ENCODE measurements around the gene MTMR4. TPM values are rescaled to one million over a fixed set of nuclear protein-coding genes. Genes with fewer than 3 reads are reported as not detected.
A peak's percentile ranks its signal among the peaks of the same experiment; 100 is the strongest.

The MTMR4 gene
- total and polyA plus RNA-seq, 2 experiments from 2014 or later: 11.1 to 42.2 TPM

DNA sequence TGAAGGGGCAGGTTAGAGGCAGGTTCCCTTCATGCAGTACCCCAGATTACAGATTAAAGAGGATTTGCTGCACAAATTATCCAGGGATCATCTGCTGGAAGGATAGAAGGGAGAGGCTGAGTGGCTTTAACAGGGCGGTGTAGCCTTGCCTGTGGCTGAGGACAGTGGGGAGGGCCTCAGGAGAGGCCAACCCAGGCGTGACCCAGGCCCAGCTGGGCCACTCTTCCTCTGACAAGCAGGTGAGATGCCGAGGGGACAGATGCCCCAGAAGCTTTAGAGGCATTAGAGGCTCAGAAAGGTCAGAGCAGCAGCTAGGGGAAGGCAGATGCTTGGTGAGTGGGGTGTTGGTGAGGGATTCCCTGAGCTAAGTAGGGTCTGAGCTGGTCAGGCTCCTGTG lies 18.1 kb upstream of the MTMR4 start:
- H3K27me3 ChIP-seq (ENCODE audit: insufficient read depth): 0 out of 2 replicates have a peak, but pooled peaks cover 9% of the 10 kb centered on the region
- DNase-seq (ENCODE audit: low spot score): no peak
- H3K4me1 Mint-ChIP-seq: peaks cover 46% of the 10 kb centered on the region
- no peaks in the 10 kb centered on the region for H3K79me2 ChIP-seq (replicated peaks; ENCODE audit: insufficient read depth)
- no peaks in the 10 kb centered on the region for H3K36me3 ChIP-seq (ENCODE audit: insufficient read depth)
- peak overlapping the region; percentile 96 for H2AFZ ChIP-seq
- H3K27ac ChIP-seq (ENCODE audit: low read depth): no peak overlapping the region
- no peaks in the 10 kb centered on the region; the same call in 2 of the 3 replicates for H3K9me3 Mint-ChIP-seq
- no peaks in the 10 kb centered on the region for H4K20me1 ChIP-seq (replicated peaks; ENCODE audit: insufficient read depth)
- no peaks in the 10 kb centered on the region for H3F3A ChIP-seq (replicated peaks; ENCODE audit: low read depth)
- TF ChIP-seq, protein P1, sequence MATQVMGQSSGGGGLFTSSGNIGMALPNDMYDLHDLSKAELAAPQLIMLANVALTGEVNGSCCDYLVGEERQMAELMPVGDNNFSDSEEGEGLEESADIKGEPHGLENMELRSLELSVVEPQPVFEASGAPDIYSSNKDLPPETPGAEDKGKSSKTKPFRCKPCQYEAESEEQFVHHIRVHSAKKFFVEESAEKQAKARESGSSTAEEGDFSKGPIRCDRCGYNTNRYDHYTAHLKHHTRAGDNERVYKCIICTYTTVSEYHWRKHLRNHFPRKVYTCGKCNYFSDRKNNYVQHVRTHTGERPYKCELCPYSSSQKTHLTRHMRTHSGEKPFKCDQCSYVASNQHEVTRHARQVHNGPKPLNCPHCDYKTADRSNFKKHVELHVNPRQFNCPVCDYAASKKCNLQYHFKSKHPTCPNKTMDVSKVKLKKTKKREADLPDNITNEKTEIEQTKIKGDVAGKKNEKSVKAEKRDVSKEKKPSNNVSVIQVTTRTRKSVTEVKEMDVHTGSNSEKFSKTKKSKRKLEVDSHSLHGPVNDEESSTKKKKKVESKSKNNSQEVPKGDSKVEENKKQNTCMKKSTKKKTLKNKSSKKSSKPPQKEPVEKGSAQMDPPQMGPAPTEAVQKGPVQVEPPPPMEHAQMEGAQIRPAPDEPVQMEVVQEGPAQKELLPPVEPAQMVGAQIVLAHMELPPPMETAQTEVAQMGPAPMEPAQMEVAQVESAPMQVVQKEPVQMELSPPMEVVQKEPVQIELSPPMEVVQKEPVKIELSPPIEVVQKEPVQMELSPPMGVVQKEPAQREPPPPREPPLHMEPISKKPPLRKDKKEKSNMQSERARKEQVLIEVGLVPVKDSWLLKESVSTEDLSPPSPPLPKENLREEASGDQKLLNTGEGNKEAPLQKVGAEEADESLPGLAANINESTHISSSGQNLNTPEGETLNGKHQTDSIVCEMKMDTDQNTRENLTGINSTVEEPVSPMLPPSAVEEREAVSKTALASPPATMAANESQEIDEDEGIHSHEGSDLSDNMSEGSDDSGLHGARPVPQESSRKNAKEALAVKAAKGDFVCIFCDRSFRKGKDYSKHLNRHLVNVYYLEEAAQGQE (IDR thresholded peaks at IDR 0.05; ENCODE audit: unreplicated experiment): no peak
- TF ChIP-seq, protein P2, sequence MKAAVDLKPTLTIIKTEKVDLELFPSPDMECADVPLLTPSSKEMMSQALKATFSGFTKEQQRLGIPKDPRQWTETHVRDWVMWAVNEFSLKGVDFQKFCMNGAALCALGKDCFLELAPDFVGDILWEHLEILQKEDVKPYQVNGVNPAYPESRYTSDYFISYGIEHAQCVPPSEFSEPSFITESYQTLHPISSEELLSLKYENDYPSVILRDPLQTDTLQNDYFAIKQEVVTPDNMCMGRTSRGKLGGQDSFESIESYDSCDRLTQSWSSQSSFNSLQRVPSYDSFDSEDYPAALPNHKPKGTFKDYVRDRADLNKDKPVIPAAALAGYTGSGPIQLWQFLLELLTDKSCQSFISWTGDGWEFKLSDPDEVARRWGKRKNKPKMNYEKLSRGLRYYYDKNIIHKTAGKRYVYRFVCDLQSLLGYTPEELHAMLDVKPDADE (IDR thresholded peaks at IDR 0.05): no peak
- TF ChIP-seq, protein P3, sequence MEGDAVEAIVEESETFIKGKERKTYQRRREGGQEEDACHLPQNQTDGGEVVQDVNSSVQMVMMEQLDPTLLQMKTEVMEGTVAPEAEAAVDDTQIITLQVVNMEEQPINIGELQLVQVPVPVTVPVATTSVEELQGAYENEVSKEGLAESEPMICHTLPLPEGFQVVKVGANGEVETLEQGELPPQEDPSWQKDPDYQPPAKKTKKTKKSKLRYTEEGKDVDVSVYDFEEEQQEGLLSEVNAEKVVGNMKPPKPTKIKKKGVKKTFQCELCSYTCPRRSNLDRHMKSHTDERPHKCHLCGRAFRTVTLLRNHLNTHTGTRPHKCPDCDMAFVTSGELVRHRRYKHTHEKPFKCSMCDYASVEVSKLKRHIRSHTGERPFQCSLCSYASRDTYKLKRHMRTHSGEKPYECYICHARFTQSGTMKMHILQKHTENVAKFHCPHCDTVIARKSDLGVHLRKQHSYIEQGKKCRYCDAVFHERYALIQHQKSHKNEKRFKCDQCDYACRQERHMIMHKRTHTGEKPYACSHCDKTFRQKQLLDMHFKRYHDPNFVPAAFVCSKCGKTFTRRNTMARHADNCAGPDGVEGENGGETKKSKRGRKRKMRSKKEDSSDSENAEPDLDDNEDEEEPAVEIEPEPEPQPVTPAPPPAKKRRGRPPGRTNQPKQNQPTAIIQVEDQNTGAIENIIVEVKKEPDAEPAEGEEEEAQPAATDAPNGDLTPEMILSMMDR (conservative IDR thresholded peaks at IDR 0.05; ENCODE audit: low read depth in 2 of 2): no peak
- TF ChIP-seq EZH2 (IDR thresholded peaks at IDR 0.05; ENCODE audit: low read depth, unreplicated experiment) (no peak), JUNB (IDR thresholded peaks at IDR 0.05; ENCODE audit: unreplicated experiment) (no peak), ZNF331 (CRISPR knock-in tag; IDR thresholded peaks at IDR 0.05; ENCODE audit: low read depth) (no peak)
- TF ChIP-seq, protein P4, sequence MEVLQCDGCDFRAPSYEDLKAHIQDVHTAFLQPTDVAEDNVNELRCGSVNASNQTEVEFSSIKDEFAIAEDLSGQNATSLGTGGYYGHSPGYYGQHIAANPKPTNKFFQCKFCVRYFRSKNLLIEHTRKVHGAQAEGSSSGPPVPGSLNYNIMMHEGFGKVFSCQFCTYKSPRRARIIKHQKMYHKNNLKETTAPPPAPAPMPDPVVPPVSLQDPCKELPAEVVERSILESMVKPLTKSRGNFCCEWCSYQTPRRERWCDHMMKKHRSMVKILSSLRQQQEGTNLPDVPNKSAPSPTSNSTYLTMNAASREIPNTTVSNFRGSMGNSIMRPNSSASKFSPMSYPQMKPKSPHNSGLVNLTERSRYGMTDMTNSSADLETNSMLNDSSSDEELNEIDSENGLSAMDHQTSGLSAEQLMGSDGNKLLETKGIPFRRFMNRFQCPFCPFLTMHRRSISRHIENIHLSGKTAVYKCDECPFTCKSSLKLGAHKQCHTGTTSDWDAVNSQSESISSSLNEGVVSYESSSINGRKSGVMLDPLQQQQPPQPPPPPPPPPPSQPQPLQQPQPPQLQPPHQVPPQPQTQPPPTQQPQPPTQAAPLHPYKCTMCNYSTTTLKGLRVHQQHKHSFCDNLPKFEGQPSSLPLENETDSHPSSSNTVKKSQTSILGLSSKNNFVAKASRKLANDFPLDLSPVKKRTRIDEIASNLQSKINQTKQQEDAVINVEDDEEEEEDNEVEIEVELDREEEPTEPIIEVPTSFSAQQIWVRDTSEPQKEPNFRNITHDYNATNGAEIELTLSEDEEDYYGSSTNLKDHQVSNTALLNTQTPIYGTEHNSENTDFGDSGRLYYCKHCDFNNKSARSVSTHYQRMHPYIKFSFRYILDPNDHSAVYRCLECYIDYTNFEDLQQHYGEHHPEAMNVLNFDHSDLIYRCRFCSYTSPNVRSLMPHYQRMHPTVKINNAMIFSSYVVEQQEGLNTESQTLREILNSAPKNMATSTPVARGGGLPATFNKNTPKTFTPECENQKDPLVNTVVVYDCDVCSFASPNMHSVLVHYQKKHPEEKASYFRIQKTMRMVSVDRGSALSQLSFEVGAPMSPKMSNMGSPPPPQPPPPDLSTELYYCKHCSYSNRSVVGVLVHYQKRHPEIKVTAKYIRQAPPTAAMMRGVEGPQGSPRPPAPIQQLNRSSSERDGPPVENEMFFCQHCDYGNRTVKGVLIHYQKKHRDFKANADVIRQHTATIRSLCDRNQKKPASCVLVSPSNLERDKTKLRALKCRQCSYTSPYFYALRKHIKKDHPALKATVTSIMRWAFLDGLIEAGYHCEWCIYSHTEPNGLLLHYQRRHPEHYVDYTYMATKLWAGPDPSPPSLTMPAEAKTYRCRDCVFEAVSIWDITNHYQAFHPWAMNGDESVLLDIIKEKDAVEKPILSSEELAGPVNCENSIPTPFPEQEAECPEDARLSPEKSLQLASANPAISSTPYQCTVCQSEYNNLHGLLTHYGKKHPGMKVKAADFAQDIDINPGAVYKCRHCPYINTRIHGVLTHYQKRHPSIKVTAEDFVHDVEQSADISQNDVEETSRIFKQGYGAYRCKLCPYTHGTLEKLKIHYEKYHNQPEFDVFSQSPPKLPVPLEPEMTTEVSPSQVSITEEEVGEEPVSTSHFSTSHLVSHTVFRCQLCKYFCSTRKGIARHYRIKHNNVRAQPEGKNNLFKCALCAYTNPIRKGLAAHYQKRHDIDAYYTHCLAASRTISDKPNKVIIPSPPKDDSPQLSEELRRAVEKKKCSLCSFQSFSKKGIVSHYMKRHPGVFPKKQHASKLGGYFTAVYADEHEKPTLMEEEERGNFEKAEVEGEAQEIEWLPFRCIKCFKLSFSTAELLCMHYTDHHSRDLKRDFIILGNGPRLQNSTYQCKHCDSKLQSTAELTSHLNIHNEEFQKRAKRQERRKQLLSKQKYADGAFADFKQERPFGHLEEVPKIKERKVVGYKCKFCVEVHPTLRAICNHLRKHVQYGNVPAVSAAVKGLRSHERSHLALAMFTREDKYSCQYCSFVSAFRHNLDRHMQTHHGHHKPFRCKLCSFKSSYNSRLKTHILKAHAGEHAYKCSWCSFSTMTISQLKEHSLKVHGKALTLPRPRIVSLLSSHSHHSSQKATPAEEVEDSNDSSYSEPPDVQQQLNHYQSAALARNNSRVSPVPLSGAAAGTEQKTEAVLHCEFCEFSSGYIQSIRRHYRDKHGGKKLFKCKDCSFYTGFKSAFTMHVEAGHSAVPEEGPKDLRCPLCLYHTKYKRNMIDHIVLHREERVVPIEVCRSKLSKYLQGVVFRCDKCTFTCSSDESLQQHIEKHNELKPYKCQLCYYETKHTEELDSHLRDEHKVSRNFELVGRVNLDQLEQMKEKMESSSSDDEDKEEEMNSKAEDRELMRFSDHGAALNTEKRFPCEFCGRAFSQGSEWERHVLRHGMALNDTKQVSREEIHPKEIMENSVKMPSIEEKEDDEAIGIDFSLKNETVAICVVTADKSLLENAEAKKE (CRISPR knock-in tag; IDR thresholded peaks at IDR 0.05): no peak
- peak overlapping the region; percentile 74 for H3K4me3 Mint-ChIP-seq
- ATAC-seq: no peak; the same call in 1 of the 3 replicates
- H3K27me3 Mint-ChIP-seq (ENCODE audit: insufficient read depth, low read depth, poor library complexity): peaks cover 21% of the 10 kb centered on the region
- H3K9me2 ChIP-seq (ENCODE audit: insufficient read depth): no peaks in the 10 kb centered on the region
- H3K36me3 Mint-ChIP-seq (ENCODE audit: low read depth): no peaks in the 10 kb centered on the region; the same call in 2 of the 3 replicates
- H3K4me2 ChIP-seq: peak overlapping the region; percentile 90
- peak overlapping the region; percentile 27; the same call in 1 of the 2 replicates for H3K27ac Mint-ChIP-seq
- peaks cover 12% of the 10 kb centered on the region for H3K4me1 ChIP-seq (ENCODE audit: insufficient read depth)
- peak overlapping the region; percentile 94 for H3K4me3 ChIP-seq

All from GM23338 (cell line).